OCI-LY3 (cell line): ENCODE measurements around the gene KLF1.

Source experiments
- EZH2phosphoT487 ChIP-seq: fragments of 200-600 bp; shearing (Covaris generic); IDR thresholded peaks from 2 replicates; pipeline ENCODE4 v1.6.1; 2018; ENCODE audit warnings: antibody characterized with exemption, mixed run types, low read depth
- TF ChIP-seq, protein P1 (sequence below): fragments of 200-600, 300-600 bp; sonication (generic); IDR thresholded peaks from 2 replicates; pipeline ENCODE4 v1.5.1; 2014; ENCODE audit warnings: antibody characterized with exemption, low read length, low read depth

DNA sequence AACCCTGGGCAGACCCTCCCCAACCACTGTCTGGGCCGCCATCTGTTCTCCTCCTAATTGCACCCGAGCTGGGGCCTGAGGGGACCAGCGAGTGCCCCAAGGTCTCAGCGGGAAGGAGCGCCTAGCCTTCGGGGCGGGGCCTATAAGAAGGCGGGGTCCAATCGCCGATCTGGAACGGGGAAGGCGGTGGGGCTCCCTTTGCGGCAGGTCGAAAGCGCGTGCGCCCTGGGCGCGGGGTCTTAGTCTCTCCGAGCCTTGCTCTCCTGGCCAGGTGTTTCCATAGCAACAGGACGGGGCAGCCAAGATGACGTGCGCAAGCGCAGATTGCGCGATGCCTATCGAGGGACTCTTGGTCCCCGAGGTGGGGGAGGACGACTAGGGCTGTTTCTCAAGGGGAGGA, 45.9 kb downstream of the KLF1 start:
- TF ChIP-seq, protein P1, sequence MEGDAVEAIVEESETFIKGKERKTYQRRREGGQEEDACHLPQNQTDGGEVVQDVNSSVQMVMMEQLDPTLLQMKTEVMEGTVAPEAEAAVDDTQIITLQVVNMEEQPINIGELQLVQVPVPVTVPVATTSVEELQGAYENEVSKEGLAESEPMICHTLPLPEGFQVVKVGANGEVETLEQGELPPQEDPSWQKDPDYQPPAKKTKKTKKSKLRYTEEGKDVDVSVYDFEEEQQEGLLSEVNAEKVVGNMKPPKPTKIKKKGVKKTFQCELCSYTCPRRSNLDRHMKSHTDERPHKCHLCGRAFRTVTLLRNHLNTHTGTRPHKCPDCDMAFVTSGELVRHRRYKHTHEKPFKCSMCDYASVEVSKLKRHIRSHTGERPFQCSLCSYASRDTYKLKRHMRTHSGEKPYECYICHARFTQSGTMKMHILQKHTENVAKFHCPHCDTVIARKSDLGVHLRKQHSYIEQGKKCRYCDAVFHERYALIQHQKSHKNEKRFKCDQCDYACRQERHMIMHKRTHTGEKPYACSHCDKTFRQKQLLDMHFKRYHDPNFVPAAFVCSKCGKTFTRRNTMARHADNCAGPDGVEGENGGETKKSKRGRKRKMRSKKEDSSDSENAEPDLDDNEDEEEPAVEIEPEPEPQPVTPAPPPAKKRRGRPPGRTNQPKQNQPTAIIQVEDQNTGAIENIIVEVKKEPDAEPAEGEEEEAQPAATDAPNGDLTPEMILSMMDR: no peak
- TF ChIP-seq EZH2phosphoT487: no peak
